Myocyte (in vitro differentiated cells): ENCODE results near the gene INTS4. TPM values are rescaled to one million over a fixed set of nuclear protein-coding genes. Genes with fewer than 3 reads are reported as not detected.
"Not testable (repeated sequence)": the region's sequence is repeated elsewhere in the genome, so short reads cannot be mapped to it uniquely, and the experiment has no call there.

ENCODE experiments used
- DNase-seq: peaks from one replicate; pipeline ENCODE4 v3.0.0-alpha.2; 2012; ENCODE audit warnings: low read depth
- total RNA-seq: library from RNA; depleted of rRNA; stranded (reverse); fragments of >200 nt; gene quantifications from 2 replicates; pipeline ENCODE4 v1.2.3, GENCODE V29; 2014

The INTS4 gene
- total RNA-seq, 1 donor from 2014 or later: 22.1 TPM

DNA sequence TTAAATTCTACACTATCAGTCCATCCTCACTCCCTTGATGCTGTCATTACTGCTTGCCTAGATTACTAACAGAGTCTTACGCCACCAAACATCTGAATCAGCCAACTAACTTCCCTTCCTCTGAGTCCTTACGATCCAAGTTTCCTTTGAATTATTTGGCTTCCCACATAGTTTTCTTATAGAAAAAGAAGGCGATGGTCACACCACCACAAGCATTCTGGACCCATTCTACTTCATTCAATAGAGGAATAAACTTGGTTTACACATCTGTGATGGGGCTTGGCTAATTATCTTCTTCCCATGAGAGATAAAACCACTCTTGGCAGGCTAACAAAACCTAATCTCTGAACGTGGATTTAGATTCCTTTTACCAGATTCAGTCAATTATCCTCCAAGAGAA, 35.0 kb downstream of the INTS4 start:
- DNase-seq: peak; percentile 3

DNA sequence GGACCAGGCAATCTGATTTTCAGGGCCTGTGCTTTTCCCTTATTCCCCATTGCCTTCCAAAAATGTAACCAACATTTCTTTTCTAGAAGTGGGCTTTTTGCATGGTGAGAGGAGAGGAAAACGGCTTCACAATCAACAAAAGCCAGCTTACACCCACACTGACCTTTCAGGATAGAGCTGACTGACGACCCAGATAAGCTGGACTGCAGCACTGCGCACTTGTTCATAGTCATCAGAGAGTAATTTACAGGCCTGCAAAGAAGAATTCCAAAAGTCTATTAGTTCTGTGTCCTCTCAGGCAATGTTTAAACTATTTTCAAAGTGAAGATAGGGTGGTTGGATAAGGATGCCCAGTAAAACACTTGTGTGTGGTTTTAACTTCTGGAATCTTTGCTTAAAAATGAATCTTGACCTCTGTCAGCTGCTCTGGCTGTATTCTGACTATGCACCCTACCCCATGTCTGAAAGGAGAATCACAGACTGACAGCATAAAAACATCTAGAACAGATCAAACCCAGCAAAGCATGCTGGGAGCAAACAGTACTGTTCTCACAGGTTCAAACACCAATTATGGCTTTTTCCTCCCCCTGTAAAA, 35.8 kb downstream of the INTS4 start:
- DNase-seq: peak; percentile 47

DNA sequence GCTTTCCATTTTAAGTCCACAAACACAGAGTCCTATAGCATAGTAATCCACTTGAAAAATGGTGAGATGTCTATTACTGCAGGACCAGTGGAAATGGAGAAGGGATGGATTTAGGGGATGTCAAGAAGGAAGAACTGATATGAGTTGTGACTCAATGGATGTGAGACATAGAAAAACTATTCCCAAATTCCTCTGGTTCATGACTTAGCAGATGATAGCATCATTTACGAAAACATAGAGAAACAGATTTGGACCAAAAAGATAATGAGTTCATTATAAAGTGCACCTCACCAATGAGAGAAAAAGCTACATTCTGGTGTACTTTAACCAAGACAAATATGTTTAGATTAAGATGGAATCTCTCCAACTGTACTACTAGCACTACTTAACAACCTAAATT, 51.2 kb downstream of the INTS4 start:
- not testable (repeated sequence) for DNase-seq

- not testable (repeated sequence) for DNase-seq
These were observed 52.0 kb downstream of the INTS4 start for GRCh38 chr11:77942465-77942864.

DNA sequence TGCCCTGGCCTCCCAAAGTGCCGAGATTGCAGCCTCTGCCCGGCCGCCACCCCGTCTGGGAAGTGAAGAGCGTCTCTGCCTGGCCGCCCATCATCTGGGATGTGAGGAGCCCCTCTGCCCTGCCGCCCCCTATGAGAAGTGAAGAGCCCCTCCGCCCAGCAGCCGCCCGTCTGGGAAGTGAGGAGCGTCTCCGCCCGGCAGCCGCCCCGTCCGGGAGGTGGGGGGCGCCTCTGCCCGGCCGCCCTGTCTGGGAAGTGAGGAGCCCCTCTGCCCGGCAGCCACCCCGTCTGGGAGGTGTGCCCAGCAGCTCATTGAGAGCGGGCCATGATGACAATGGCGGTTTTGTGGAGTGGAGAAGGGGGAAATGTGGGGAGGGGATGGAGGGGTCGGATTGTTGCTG, 60.9 kb downstream of the INTS4 start:
- not testable (repeated sequence) for DNase-seq

- DNase-seq: not testable (repeated sequence)
These were observed 63.9 kb downstream of the INTS4 start for GRCh38 chr11:77930334-77931208.

DNA sequence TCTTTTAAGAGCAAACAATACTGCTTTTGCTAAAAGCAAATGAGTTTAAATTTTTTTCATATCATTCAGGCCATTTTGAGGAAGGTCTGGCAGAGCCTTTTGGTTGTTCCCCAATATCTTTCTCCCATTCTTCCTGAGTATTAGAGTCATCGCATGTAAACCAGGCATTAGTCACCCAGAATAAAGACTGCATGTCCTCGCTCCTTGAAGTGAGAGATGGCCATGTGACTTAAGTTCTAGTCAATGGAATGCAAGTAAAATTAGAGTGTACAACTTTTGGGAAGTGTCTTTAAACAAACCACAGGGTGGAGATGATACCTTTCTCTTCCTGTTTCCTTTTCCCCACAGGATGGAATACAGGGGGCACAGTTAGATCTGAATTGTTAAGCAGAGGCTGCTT, 76.8 kb downstream of the INTS4 start:
- not testable (repeated sequence) for DNase-seq

DNA sequence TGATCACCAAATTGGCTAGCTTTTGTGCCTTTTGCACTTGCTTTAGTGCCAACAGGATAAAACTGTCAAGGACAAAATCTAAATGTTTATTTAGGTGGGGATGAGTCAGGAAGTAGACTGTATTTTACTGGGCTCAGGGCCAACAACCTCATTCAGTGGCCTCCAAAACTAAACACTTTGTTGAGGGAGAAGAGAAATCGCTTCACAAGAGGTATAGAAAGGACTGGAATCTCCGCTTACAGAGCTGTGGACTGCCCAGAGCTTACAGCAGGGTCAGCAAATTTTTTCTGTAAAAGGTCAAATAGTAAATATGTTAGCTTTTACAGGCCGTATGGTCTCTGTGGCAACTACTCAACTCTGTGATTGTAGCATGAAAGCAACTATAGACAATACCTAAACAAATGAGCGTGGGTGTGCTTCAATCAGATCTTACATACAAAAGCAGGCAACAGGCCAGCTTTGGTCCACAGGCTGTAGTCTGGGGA, 80.1 kb downstream of the INTS4 start:
- DNase-seq: peak; percentile 56

DNA sequence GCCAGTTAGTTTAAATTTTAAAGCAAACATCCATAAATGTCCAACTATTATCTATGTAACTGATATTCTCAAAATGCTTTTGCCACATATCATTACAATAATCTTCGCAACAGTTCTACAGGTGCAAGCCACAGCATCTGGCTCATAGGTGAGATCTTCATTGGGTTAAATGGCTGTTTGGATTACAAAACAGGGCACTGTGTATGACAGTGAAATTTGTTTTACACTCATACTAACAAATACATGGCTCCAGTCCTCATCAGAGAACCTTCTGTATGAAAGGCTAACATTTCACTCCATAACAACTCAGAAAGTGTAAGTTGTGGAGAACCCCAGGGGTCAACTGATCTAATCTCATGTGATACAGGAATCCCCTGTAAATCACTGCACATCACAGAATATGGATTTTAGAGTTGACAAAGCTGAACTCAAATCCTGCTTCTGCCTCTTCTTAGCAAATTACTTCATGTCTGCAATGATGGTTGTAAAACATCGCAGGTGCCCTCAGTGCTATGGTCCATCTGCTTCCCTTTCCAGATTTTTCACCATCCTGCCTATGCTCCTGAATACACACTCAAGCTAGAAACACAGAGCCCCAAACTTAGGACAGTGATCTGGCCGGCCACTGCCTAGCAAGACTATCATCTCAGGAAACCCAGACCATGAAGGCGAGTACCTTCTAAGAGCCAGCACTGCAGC, 80.7 kb downstream of the INTS4 start:
- peak; percentile 1 for DNase-seq

- DNase-seq: peak; percentile 58
These were observed 83.6 kb downstream of the INTS4 start for GRCh38 chr11:77910828-77911227.

DNA sequence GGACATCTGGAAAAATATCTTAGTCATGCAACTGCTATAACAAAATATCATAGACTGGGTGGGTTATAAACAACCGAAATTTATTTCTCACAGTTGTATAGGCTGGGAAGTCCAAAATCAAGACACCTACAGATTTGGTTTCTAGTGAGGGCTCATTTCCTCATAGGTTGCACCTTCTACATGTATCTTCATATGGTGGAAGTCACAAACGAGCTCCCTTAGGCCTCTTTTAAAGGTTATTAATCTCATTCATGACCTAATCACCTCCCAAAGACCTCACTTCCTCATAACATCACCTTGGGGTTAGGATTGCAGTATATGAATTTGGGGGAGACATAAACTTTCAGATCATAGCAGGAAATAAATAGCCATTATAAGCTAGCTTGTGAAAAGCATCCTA, 85.2 kb downstream of the INTS4 start:
- DNase-seq: no peak

DNA sequence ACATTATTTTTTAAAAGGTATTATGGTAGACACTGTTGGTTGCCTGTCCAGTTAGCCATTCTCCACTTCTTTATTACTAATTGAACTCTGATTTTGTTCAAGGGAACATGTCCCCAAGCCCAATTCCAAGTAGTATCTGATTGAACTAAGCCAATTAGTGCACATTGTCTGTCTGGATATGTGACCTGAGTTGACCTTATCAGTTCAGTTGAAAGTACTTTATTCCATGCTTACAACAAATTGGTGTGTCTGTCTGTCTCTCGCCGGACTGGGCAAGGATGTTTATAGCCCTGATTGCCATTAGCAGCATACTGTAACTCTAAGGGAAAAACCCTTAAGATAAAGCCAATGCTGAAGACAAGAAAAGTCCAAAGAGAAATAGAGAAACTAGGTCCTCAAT, 85.6 kb downstream of the INTS4 start:
- no peak for DNase-seq

- not testable (repeated sequence) for DNase-seq
These were observed 99.5 kb downstream of the INTS4 start for GRCh38 chr11:77894949-77895348.

DNA sequence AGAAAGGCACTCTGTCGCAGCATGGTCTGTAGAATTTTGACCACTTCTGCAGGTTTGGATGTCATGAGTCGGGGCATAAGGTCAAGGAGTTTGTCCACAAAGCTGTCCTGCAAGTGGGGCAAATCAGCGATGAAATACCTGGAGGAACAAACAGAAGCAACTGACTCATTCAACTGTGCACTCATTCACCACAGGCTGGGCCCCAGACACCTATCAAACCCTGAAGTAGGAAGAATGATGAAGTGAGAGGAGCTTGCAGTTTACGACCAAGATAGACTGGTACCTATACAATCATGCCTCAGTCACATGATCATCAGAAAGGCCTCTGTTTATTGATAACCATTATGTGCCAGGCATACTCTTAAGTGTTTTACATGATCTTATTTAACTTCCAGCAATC, 102.8 kb downstream of the INTS4 start:
- DNase-seq: not testable (repeated sequence)

DNA sequence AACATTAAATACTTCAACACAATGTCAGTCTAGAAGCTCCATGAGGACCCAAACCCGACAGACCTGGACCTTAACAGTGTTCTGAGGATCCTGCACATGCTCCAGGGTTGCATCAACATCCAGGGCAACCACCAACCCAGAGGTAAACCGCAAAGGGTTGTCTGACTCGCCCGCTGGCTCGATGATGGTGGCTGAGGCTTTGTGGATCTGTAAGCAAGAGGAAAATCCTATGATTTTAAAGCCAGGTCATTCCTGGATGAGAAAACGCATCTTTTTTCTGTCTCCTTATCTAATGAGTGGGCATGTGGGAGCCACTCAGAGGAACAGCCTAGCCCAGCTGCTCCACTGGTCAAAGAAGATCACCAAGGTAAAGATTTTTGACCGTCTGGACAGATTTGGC, 103.2 kb downstream of the INTS4 start:
- not testable (repeated sequence) for DNase-seq

DNA sequence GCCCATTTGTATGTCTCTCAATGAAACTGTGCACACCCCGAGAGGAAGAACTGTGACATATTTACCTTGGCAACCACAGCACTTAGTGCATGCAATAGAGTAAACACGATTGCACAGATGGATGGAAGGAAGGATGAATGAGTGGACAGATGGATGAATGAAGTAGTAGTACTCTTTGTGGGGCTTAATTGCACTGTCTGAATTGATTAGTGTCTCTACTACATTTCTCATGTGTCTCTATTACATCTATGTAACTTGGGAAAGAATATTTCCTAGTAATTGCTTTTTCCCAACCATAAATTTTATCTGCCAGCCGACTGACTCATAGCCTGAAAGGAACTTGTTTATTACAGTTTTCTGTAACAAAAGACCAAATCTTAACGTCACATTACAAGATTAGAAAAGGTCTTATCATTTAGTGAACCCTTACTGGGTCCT, 103.8 kb downstream of the INTS4 start:
- DNase-seq: peak; percentile 3

- DNase-seq: not testable (repeated sequence)
These were observed 104.3 kb downstream of the INTS4 start for GRCh38 chr11:77890100-77890614.

GRCh38 chr11:77889045-77889444, 105.4 kb downstream of the INTS4 start:
- not testable (repeated sequence) for DNase-seq

DNA sequence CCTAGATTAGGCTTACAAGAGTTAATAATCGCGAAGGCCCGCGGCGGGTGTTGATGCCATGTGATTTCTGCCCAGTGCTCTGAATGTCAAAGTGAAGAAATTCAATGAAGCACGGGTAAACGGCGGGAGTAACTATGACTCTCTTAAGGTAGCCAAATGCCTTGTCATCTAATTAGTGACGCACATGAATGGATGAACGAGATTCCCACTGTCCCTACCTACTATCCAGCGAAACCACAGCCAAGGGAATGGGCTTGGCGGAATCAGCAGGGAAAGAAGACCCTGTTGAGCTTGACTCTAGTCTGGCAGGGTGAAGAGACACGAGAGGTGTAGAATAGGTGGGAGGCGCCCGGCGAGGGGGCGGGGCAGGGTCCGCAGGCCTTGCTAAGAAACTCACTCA, 108.1 kb downstream of the INTS4 start:
- DNase-seq: no peak

GRCh38 chr11:77884829-77885190, 109.7 kb downstream of the INTS4 start:
- no peak for DNase-seq

DNA sequence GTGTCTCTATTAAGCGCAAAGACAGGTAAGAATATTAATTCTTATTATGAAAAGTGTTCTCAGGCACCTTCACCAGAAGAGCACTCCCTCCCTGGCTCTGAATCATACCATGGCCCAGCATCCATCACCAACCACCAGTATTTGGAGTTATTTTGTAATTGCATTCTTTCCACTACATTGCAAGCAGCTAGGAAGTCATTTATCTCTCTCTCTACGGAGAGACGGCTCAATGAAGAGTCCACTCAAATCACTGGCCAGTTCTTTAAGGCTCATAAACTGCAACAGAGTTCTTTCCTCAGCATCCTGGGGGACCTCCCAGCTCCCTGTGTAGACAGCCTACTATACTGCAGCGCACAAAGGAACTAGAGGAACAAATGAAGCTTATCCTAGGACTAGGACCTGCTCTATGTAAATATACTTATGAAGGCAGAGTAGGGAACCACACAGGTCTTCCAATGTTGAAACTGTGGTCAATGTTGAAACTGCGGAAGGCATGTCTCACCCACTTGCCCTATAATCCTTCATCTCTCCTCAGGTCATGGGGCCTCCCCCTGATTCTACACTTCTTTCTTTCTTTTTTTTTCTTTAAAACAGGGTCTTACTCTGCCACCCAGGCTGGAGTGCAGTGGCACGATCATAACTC, 110.2 kb downstream of the INTS4 start:
- peak; percentile 26 for DNase-seq
